OCI-LY7 (cell line): ENCODE measurements around the gene LIN28A. TPM values are rescaled to one million over a fixed set of nuclear protein-coding genes. Genes with fewer than 3 reads are reported as not detected.

Experiments
- BruUV-seq: library from RNA; stranded (reverse); fragments of 400-500 nt; replicated peaks from 2 replicates; lab custom pipeline; 2021; lab: Mats Ljungman, UMichigan
- CTCF ChIA-PET: fragments of 300-600 bp; sonication (Branson Sonifier 250); formaldehyde crosslinking; loops from one replicate; lab custom pipeline; 2022; ENCODE audit warnings: antibody characterized with exemption; ENCODE audit not compliant: unreplicated experiment; lab: Charles Lee
- POLR2A ChIA-PET: fragments of 300-600 bp; sonication (Branson Sonifier 250); formaldehyde crosslinking; loops from one replicate; lab custom pipeline; 2022; ENCODE audit warnings: antibody characterized with exemption; lab: Charles Lee
- DNase-seq: peaks from one replicate; pipeline ENCODE4 v3.0.0-alpha.2; 2015; ENCODE audit warnings: low spot score
- H2AFZ ChIP-seq: fragments of 200-600 bp; sonication (generic), shearing (Covaris generic); 2 replicates; pipeline ENCODE4 v1.6.1; 2014; ENCODE audit warnings: mild to moderate bottlenecking, antibody characterized with exemption, low read length, moderate library complexity
- H3K27ac ChIP-seq: fragments of 200-600 bp; sonication (generic); 2 replicates; pipeline ENCODE4 v1.5.1; 2014; ENCODE audit warnings: mixed run types, low read depth, mild to moderate bottlenecking, moderate library complexity, low read length, inconsistent platforms; ENCODE audit not compliant: poor library complexity, severe bottlenecking
- H3K36me3 ChIP-seq: fragments of 200-600 bp; sonication (generic); 2 replicates; pipeline ENCODE4 v1.6.1; 2014; ENCODE audit warnings: mild to moderate bottlenecking, antibody characterized with exemption, low read length, moderate library complexity, mixed read lengths; ENCODE audit not compliant: insufficient read depth
- H3K4me1 ChIP-seq: fragments of 200-600 bp; sonication (generic); 2 replicates; pipeline ENCODE4 v1.5.1; 2014; ENCODE audit warnings: mild to moderate bottlenecking, low read length; ENCODE audit not compliant: insufficient read depth, poor library complexity, severe bottlenecking
- H3K4me2 ChIP-seq: fragments of 200-600 bp; sonication (generic); 2 replicates; pipeline ENCODE4 v1.6.1; 2014; ENCODE audit warnings: mild to moderate bottlenecking, low read length
- H3K4me3 ChIP-seq: fragments of 200-600 bp; sonication (generic); 2 replicates; pipeline ENCODE4 v1.5.1; 2014; ENCODE audit warnings: mild to moderate bottlenecking, low read depth, low read length; ENCODE audit not compliant: poor library complexity, severe bottlenecking
- H3K79me2 ChIP-seq: fragments of 200-600 bp; sonication (generic); 2 replicates; pipeline ENCODE4 v1.6.1; 2016; ENCODE audit warnings: low read depth, mild to moderate bottlenecking, low read length, moderate library complexity, mixed read lengths; ENCODE audit not compliant: insufficient read depth
- H3K9me2 ChIP-seq: fragments of 200-600 bp; sonication (generic); 2 replicates; pipeline ENCODE4 v1.6.1; 2016; ENCODE audit warnings: mild to moderate bottlenecking, low read length, mixed read lengths; ENCODE audit not compliant: insufficient read depth
- H3K9me3 ChIP-seq: fragments of 200-600 bp; sonication (generic); 2 replicates; pipeline ENCODE4 v1.6.1; 2014; ENCODE audit warnings: mild to moderate bottlenecking, mixed run types, low read length, mixed read lengths
- H4K20me1 ChIP-seq: fragments of 200-600 bp; sonication (generic); 2 replicates; pipeline ENCODE4 v1.6.1; 2014; ENCODE audit warnings: mild to moderate bottlenecking, antibody characterized with exemption, low read length, moderate library complexity, mixed read lengths; ENCODE audit not compliant: insufficient read depth
- CTCF ChIP-seq: fragments of 200-600 bp; sonication (generic); conservative IDR thresholded peaks from 2 replicates; pipeline ENCODE4 v1.5.1; 2014; ENCODE audit warnings: mild to moderate bottlenecking, antibody characterized with exemption, low read length, moderate library complexity, mixed read lengths
- EZH2phosphoT487 ChIP-seq: fragments of 200-600 bp; sonication (generic); IDR thresholded peaks from 2 replicates; pipeline ENCODE4 v1.6.1; 2018; ENCODE audit warnings: low read depth, borderline replicate concordance, mild to moderate bottlenecking, mixed run types, antibody characterized with exemption, low read length, moderate library complexity, mixed read lengths
- intact Hi-C: fragments of 100-400 bp; cut with micrococcal nuclease; formaldehyde crosslinking; loops from one replicate; pipeline ENCODE4 v1.10.0; 2022; ENCODE audit not compliant: unreplicated experiment
- total RNA-seq, 2 experiments: library from RNA; depleted of rRNA in 1 of 2; stranded (reverse); fragments of >200 nt in 1 of 2; shearing (Covaris generic) in 1 of 2; gene quantifications; 2 replicates each; pipeline ENCODE4 v1.2.3, GENCODE V29; 2014 to 2022

LIN28A gene
- total RNA-seq, 2 experiments from 2014 or later, result not detected

GRCh38 chr1:26452459-26453183, 42.0 kb downstream of the LIN28A start:
- H3K4me2 ChIP-seq, result no peak overlapping the region
- H2AFZ ChIP-seq, result no peak overlapping the region
- no TSS peak for BruUV-seq
- H4K20me1 ChIP-seq, result no peaks in the 10 kb centered on the region
- POLR2A ChIA-PET, result interaction anchor here (0.7 kb wide), 1 partner anchor 1660 kb away, joined by 3 read pairs; no protein-coding TSS in a partner anchor
- no peak overlapping the region for H3K27ac ChIP-seq
- H3K36me3 ChIP-seq, result peaks cover 87% of the 10 kb centered on the region
- peaks cover 3% of the 10 kb centered on the region for H3K4me1 ChIP-seq
- no peaks in the 10 kb centered on the region for H3K9me3 ChIP-seq
- H3K9me2 ChIP-seq, result no peaks in the 10 kb centered on the region
- H3K4me3 ChIP-seq, result no peak overlapping the region
- no peak for TF ChIP-seq CTCF
- no peak for TF ChIP-seq EZH2phosphoT487
- H3K79me2 ChIP-seq, result no peaks in the 10 kb centered on the region
- CTCF ChIA-PET, result interaction anchor here (0.6 kb wide), 1 partner anchor 237 kb away, joined by 3 read pairs; no protein-coding TSS in a partner anchor
- intact Hi-C loops, result no loop called here
- no peak for DNase-seq

- H4K20me1 ChIP-seq, result no peaks in the 10 kb centered on the region
- H3K79me2 ChIP-seq, result no peaks in the 10 kb centered on the region
- H3K4me2 ChIP-seq, result no peak overlapping the region
- no peak overlapping the region for H3K4me3 ChIP-seq
- peaks cover 87% of the 10 kb centered on the region for H3K36me3 ChIP-seq
- DNase-seq, result no peak
- intact Hi-C loops, result no loop called here
- no peak overlapping the region for H3K27ac ChIP-seq
- no peak overlapping the region for H2AFZ ChIP-seq
- no peaks in the 10 kb centered on the region for H3K9me2 ChIP-seq
- BruUV-seq, result no TSS peak
- no peaks in the 10 kb centered on the region for H3K9me3 ChIP-seq
- ChIA-PET CTCF (no interaction called here), POLR2A (no interaction called here)
- TF ChIP-seq EZH2phosphoT487 (no peak), CTCF (no peak)
- H3K4me1 ChIP-seq, result no peaks in the 10 kb centered on the region
Measured at GRCh38 chr1:26459148-26459547, 48.5 kb downstream of the LIN28A start.

DNA sequence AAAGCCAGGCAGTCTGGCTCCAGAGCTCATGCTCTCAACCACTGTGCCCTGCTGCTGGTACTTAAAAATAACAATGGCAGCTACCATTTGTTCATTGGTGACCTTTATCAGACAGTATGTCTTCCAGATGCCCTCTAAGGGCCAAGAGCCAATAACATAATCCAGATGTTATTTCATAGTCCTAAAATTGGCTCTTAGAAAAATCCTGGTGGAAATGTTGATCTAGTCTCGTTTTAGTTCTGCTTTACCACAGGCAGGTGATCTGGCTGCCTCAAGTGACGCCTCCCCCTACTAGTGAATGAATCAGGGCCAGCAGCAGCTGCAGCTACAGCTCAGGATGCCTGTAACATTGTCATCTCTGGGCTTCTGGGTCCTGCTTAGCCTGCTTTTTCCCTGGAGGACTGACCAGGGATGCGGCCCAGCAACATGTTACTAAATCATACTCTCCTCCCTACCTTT, 49.0 kb downstream of the LIN28A start:
- CTCF ChIA-PET, result no interaction called here
- H4K20me1 ChIP-seq, result no peaks in the 10 kb centered on the region
- TF ChIP-seq EZH2phosphoT487 (no peak), CTCF (no peak)
- BruUV-seq, result no TSS peak
- H3K4me3 ChIP-seq, result no peak overlapping the region
- no peak overlapping the region for H3K4me2 ChIP-seq
- H3K79me2 ChIP-seq, result no peaks in the 10 kb centered on the region
- POLR2A ChIA-PET, result no interaction called here
- H3K36me3 ChIP-seq, result peaks cover 87% of the 10 kb centered on the region
- DNase-seq, result no peak
- H3K9me3 ChIP-seq, result no peaks in the 10 kb centered on the region
- no peaks in the 10 kb centered on the region for H3K4me1 ChIP-seq
- intact Hi-C loops, result no loop called here
- no peak overlapping the region for H3K27ac ChIP-seq
- no peak overlapping the region for H2AFZ ChIP-seq
- H3K9me2 ChIP-seq, result no peaks in the 10 kb centered on the region
